Measurements from ENCODE around the gene RBBP8NL.

The RBBP8NL gene

DNA sequence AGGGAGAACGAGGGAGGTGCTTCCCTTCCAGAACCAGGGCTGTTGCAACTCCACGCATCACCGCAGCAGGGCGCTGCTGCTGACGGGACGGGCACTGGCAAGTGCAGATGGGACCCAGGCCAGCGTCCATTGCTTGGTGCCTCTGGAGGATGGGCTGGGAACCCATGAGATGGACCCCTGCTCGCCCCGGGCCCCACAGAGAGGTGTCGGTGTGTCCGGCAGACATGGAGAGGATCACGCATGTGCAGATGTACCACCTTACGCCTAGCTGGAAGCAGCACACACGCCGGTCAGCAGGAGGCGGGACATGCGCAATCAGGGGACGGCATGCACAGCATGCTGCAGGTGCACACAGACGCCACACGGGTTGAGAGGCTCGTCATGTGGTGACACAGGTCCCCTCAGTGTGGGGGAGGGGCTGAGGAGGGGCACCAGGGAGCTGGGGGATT is 26.0 kb downstream of the RBBP8NL start:
- no peak overlapping the region for H3K4me3 ChIP-seq (ENCODE audit: low read depth in 1 of 5, low read length in 5 of 5)
- H3K9ac ChIP-seq (ENCODE audit: low read length in 5 of 5) = no peak overlapping the region
- H3K4me1 ChIP-seq (ENCODE audit: control insufficient read depth in 5 of 5, insufficient read depth in 5 of 5, low read length in 5 of 5) = peaks cover 0 to 15% (median 11%) of the 10 kb centered on the region in 5 donors
- H3K27me3 ChIP-seq (ENCODE audit: control insufficient read depth in 5 of 5, insufficient read depth in 4 of 5, low read length in 5 of 5) = no peaks in the 10 kb centered on the region
- H3K9me3 ChIP-seq (ENCODE audit: control insufficient read depth in 5 of 5, low read length in 5 of 5) = no peaks in the 10 kb centered on the region
- H3K36me3 ChIP-seq (ENCODE audit: control insufficient read depth in 5 of 5, insufficient read depth in 5 of 5, low read length in 5 of 5) = peaks cover 0 to 15% (median 0%) of the 10 kb centered on the region in 5 donors
- no peak overlapping the region for H3K27ac ChIP-seq (ENCODE audit: low read depth, low read length)

DNA sequence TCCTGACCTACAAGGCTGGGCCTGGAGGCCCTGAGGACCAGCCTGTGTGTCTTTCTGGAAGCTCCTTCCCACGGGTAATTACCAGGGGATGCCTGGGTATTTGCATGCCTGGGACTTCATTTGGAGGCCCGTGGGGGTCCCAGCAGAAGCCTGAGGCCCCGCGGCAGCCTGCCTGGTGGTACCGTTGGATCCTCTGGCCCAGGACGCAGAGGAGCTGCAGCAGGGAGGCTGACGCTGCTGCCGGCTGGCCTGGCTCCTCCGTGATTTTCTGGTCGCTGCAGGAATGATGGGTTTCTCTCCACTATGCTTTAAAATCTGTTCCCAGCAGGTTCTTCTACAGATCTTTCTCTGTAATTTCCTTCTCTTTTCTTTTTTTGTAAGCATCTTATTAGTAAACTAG is 26.8 kb downstream of the RBBP8NL start:
- H3K9ac ChIP-seq (ENCODE audit: low read length in 5 of 5) = no peak overlapping the region
- H3K36me3 ChIP-seq (ENCODE audit: control insufficient read depth in 5 of 5, insufficient read depth in 5 of 5, low read length in 5 of 5) = peaks cover 0 to 20% (median 2%) of the 10 kb centered on the region in 5 donors
- no peak overlapping the region for H3K27ac ChIP-seq (ENCODE audit: low read depth, low read length)
- H3K4me1 ChIP-seq (ENCODE audit: control insufficient read depth in 5 of 5, insufficient read depth in 5 of 5, low read length in 5 of 5) = peaks cover 0 to 7% (median 3%) of the 10 kb centered on the region in 5 donors
- H3K4me3 ChIP-seq (ENCODE audit: low read depth in 1 of 5, low read length in 5 of 5) = no peak overlapping the region
- no peaks in the 10 kb centered on the region for H3K9me3 ChIP-seq (ENCODE audit: control insufficient read depth in 5 of 5, low read length in 5 of 5)
- no peaks in the 10 kb centered on the region for H3K27me3 ChIP-seq (ENCODE audit: control insufficient read depth in 5 of 5, insufficient read depth in 4 of 5, low read length in 5 of 5)

DNA sequence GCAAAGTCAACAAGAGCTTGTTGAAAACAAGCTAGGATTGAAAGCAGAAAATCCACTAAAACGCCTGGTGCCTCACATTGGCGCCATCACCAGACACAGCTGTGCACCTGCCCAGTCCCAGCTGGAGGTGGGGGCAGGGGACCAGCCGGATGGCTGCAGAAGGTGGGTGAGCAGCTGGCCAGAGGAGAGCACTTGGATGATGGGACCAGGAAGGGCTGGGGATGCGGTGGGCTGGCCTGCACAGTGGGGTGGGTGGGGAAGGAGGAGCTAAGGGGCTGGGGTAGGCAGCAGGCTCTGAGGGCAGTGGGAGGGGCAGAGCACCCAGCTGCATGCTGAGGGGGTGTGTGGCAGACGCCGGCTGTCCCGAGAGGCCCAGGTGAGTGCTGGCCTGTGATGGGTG is 27.3 kb downstream of the RBBP8NL start:
- no peaks in the 10 kb centered on the region for H3K9me3 ChIP-seq (ENCODE audit: control insufficient read depth in 5 of 5, low read length in 5 of 5)
- peaks cover 0 to 2% (median 0%) of the 10 kb centered on the region in 5 donors for H3K4me1 ChIP-seq (ENCODE audit: control insufficient read depth in 5 of 5, insufficient read depth in 5 of 5, low read length in 5 of 5)
- peaks cover 0 to 20% (median 2%) of the 10 kb centered on the region in 5 donors for H3K36me3 ChIP-seq (ENCODE audit: control insufficient read depth in 5 of 5, insufficient read depth in 5 of 5, low read length in 5 of 5)
- H3K4me3 ChIP-seq (ENCODE audit: low read depth in 1 of 5, low read length in 5 of 5) = no peak overlapping the region
- no peak overlapping the region for H3K27ac ChIP-seq (ENCODE audit: low read depth, low read length)
- no peaks in the 10 kb centered on the region for H3K27me3 ChIP-seq (ENCODE audit: control insufficient read depth in 5 of 5, insufficient read depth in 4 of 5, low read length in 5 of 5)
- H3K9ac ChIP-seq (ENCODE audit: low read length in 5 of 5) = no peak overlapping the region

DNA sequence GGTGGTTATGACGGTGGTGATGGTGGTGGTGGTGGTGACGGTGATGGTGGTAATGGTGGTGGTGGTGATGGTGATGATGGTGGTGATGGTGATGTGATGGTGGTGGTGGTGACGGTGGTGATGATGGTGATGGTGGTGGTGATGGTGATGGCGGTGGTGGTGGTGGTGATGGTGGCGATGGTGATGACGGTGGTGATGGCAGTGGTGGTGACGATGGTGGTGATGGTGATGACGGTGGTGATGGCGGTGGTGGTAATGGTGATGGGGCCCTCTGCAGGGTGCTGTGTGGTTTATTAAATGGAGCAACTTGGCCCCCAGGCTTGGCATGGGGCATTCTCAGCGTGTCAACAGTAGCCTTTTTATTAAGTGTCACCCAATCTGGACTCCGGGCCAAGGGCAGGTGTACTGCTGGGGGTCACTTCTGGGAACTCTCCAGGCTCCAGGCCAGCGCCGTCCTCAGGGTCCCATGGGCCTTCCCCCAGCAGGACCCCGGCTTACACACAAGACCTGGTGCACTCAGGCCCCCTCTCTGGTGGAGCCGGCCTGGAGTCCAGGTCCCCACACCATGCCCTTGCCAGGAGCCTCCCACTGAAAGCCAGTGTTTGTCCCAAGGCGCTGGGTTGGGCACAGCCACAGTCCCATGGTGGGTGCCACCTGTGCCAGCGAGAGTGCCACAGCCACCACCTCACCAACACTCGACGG is 29.1 kb downstream of the RBBP8NL start:
- Histone ChIP-seq H3K27me3 (ENCODE audit: control insufficient read depth in 5 of 5, insufficient read depth in 4 of 5, low read length in 5 of 5) (no peaks in the 10 kb centered on the region), H3K4me1 (ENCODE audit: control insufficient read depth in 5 of 5, insufficient read depth in 5 of 5, low read length in 5 of 5) (no peaks in the 10 kb centered on the region), H3K9ac (ENCODE audit: low read length in 5 of 5) (no peak overlapping the region), H3K4me3 (ENCODE audit: low read depth in 1 of 5, low read length in 5 of 5) (no peak overlapping the region), H3K36me3 (ENCODE audit: control insufficient read depth in 5 of 5, insufficient read depth in 5 of 5, low read length in 5 of 5) (peaks cover 0 to 34% (median 14%) of the 10 kb centered on the region in 5 donors), H3K27ac (ENCODE audit: low read depth, low read length) (no peak overlapping the region), H3K9me3 (ENCODE audit: control insufficient read depth in 5 of 5, low read length in 5 of 5) (no peaks in the 10 kb centered on the region)

DNA sequence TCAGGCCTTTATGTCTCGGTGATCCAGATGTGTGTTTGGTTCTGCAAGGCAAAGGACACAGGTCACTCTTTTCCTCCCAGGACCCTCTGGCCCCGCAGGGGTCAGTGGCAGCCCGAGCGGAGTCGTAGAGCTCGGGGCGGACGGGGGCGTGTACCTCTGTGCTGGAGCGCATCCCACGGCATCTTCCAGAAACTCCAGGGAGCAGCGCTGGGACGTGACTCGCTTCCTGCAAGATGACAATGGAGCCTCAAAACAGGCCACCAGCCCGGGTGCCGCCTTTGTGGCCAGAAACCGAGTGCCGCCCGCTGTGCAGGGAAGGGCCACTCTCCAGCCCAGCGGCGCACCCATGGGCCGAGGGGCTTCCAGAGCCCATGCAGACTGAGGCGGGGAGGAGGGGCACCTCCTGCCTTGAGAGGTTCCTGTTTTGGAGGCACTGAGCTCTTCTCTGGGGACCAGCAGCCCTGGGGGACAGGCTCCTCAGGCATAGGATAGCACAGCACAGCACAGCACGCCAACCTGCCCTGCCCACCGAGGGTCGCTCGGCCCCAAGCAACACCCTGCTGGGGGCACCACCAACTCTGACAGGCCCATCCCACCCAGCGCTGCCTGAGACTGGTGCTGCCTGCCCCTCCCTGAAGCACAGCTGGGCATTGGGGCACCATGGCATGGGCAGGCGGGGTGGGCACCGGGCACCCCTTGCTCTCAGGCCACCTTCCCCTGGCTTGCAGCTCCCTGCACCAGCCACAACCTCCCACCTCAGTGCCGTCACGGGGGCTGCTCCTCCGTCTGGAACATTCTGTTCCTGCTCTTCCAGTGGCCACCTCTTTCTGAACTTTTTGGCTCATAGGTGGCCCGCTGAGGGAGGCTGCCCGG is 30.7 kb downstream of the RBBP8NL start:
- Histone ChIP-seq H3K36me3 (ENCODE audit: control insufficient read depth in 5 of 5, insufficient read depth in 5 of 5, low read length in 5 of 5) (peaks cover 0 to 42% (median 24%) of the 10 kb centered on the region in 5 donors), H3K4me3 (ENCODE audit: low read depth in 1 of 5, low read length in 5 of 5) (no peak overlapping the region), H3K9me3 (ENCODE audit: control insufficient read depth in 5 of 5, low read length in 5 of 5) (no peaks in the 10 kb centered on the region), H3K27me3 (ENCODE audit: control insufficient read depth in 5 of 5, insufficient read depth in 4 of 5, low read length in 5 of 5) (no peaks in the 10 kb centered on the region), H3K27ac (ENCODE audit: low read depth, low read length) (no peak overlapping the region), H3K4me1 (ENCODE audit: control insufficient read depth in 5 of 5, insufficient read depth in 5 of 5, low read length in 5 of 5) (no peaks in the 10 kb centered on the region), H3K9ac (ENCODE audit: low read length in 5 of 5) (no peak overlapping the region)

DNA sequence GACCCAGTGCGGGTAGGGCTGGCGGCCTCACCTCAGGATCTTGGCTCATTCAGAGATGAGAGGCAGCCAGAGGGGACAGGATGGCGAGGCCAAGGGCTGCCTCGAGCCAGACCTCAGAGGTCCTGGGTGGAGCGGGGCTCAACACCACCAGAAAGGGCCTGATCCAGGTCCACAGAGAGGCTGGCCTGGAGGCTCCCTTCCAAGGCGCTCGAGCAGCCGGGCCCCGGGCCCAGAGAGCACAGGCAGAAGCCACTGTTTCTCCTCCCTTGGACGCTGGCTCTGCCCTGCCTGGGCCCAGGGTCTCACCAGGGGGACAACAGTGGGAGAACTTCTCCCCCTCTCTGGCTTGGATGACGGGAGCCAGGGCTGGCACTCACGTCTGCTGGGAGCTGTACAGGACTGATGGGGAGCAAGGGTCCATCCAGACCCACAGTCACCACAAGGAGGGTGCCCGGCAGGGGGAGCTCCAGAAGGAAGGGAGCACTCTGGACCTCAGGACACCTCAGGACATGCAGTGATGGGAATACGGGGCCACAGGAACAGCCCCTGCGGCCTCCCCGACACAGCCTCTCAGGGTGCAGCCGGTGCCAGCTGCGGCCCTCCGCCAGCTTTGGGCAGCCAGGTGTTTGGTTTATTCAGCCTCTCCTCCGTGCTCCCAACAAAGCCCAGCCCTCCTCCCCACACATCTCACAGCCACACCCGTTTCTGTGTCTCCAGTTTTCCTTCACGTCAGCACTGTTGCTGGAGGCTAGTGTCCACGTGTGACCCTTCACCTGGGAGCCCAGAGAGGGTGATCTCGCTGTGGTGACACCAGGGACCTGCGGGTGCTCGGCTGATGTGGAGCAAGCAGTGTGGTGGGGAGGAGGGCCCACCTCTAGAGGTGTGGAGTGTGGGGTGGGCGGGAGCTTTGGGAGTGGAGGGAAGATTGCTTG is 31.8 kb downstream of the RBBP8NL start:
- H3K27me3 ChIP-seq (ENCODE audit: control insufficient read depth in 5 of 5, insufficient read depth in 4 of 5, low read length in 5 of 5) = no peaks in the 10 kb centered on the region
- H3K4me3 ChIP-seq (ENCODE audit: low read depth in 1 of 5, low read length in 5 of 5) = no peak overlapping the region
- H3K9ac ChIP-seq (ENCODE audit: low read length in 5 of 5) = no peak overlapping the region
- H3K36me3 ChIP-seq (ENCODE audit: control insufficient read depth in 5 of 5, insufficient read depth in 5 of 5, low read length in 5 of 5) = peaks cover 0 to 52% (median 33%) of the 10 kb centered on the region in 5 donors
- H3K9me3 ChIP-seq (ENCODE audit: control insufficient read depth in 5 of 5, low read length in 5 of 5) = no peaks in the 10 kb centered on the region
- H3K4me1 ChIP-seq (ENCODE audit: control insufficient read depth in 5 of 5, insufficient read depth in 5 of 5, low read length in 5 of 5) = no peaks in the 10 kb centered on the region
- no peak overlapping the region for H3K27ac ChIP-seq (ENCODE audit: low read depth, low read length)

DNA sequence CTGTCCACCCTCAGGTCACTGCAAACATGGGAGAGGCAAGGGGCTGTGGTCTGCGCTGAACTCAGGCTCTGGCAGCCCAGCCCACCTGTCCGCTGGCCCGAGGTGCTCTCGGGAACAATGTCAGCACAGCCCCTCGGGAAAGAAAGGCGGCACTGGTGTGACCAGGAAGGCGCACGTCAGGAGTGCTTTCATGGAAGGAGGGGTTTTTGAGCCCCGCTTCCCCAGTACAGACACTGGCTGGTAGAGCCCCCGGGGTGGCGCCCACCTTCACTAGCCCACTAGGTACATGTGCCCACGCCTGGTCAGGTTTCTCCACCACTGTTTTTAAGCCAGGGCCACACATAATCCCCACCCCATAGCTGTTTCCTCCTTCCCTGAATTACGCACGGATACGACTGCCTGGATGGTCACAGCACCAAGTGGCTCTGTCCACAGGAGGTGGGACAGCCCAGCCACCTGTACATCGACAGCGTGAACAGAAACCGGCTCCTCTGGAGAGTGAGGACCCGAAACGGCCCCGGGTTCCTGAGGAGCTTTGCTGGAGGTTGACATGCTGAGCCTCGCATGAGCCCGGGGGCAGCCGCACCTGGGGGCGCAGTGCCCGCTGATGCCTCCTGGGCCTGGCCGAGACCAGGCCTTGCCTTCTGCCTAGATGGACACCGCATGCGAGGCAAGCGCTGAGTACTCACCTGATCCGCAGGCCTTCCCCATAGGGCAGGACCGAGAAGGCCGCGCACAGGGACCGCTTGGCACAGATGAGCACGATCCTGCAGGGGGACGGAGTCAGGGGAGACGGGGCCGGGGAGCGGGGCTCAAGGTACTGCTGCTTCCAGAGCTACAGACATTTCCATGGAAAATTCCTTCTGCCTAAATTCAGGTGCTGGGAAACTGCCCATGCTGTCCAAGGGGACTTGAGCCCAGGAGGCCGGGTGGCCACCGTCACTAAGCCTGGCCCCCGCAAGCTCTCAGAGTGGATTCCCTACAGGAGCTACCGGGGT is 32.8 kb downstream of the RBBP8NL start:
- Histone ChIP-seq H3K27me3 (ENCODE audit: control insufficient read depth in 5 of 5, insufficient read depth in 4 of 5, low read length in 5 of 5) (no peaks in the 10 kb centered on the region), H3K27ac (ENCODE audit: low read depth, low read length) (no peak overlapping the region)

DNA sequence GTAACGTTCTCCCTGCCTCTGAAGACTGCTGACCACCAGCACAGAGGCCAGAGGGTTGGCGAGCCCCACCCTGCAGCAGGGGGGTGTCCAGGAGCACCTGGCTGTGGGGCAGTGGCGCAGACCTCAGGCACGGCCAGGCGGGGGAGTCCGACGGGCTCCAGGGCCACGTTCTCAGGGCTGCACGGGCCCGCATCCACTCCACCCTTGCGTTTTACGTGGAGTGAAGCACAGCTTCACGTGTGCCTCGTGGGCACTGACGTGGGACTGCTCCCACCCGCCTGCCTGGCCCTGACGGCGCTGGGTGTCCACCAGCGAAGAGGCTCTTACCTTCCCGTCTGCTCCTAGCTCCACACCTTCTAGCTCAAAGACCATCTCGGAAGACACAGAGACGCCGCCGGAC is 33.5 kb downstream of the RBBP8NL start:
- no peaks in the 10 kb centered on the region for H3K27me3 ChIP-seq (ENCODE audit: control insufficient read depth in 5 of 5, insufficient read depth in 4 of 5, low read length in 5 of 5)
- peaks cover 0 to 70% (median 40%) of the 10 kb centered on the region in 5 donors for H3K36me3 ChIP-seq (ENCODE audit: control insufficient read depth in 5 of 5, insufficient read depth in 5 of 5, low read length in 5 of 5)
- H3K9me3 ChIP-seq (ENCODE audit: control insufficient read depth in 5 of 5, low read length in 5 of 5) = no peaks in the 10 kb centered on the region
- no peaks in the 10 kb centered on the region for H3K4me1 ChIP-seq (ENCODE audit: control insufficient read depth in 5 of 5, insufficient read depth in 5 of 5, low read length in 5 of 5)
- no peak overlapping the region for H3K9ac ChIP-seq (ENCODE audit: low read length in 5 of 5)
- no peak overlapping the region for H3K27ac ChIP-seq (ENCODE audit: low read depth, low read length)
- H3K4me3 ChIP-seq (ENCODE audit: low read depth in 1 of 5, low read length in 5 of 5) = no peak overlapping the region

More for the DNA sequence above, 32.8 kb downstream of the RBBP8NL start:
- no peaks in the 10 kb centered on the region for H3K9me3 ChIP-seq (ENCODE audit: control insufficient read depth in 5 of 5, low read length in 5 of 5)
- H3K4me1 ChIP-seq (ENCODE audit: control insufficient read depth in 5 of 5, insufficient read depth in 5 of 5, low read length in 5 of 5) = no peaks in the 10 kb centered on the region
- H3K4me3 ChIP-seq (ENCODE audit: low read depth in 1 of 5, low read length in 5 of 5) = no peak overlapping the region
- peaks cover 0 to 62% (median 38%) of the 10 kb centered on the region in 5 donors for H3K36me3 ChIP-seq (ENCODE audit: control insufficient read depth in 5 of 5, insufficient read depth in 5 of 5, low read length in 5 of 5)
- H3K9ac ChIP-seq (ENCODE audit: low read length in 5 of 5) = no peak overlapping the region

DNA sequence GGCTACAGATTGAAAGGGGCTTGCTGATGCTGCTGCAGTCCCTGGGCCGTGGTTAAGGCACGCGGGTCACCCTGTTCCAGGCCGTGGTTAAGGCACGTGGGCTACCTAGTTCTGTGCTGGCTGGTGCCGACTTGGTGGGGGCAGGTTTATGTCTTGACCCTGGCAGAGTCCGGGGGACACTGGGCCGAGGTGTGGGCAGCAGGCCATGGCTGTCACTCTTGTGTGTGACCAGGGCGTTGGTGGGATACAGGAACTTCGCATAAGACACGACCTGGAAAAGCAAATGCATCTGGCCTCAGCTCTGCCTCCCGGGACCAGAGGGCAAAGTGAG is 34.0 kb downstream of the RBBP8NL start:
- H3K36me3 ChIP-seq (ENCODE audit: control insufficient read depth in 5 of 5, insufficient read depth in 5 of 5, low read length in 5 of 5) = peaks cover 0 to 75% (median 40%) of the 10 kb centered on the region in 5 donors
- H3K4me3 ChIP-seq (ENCODE audit: low read depth in 1 of 5, low read length in 5 of 5) = no peak overlapping the region
- H3K27me3 ChIP-seq (ENCODE audit: control insufficient read depth in 5 of 5, insufficient read depth in 4 of 5, low read length in 5 of 5) = no peaks in the 10 kb centered on the region
- H3K4me1 ChIP-seq (ENCODE audit: control insufficient read depth in 5 of 5, insufficient read depth in 5 of 5, low read length in 5 of 5) = peaks cover 0 to under 1% (median under 1%) of the 10 kb centered on the region in 5 donors
- H3K27ac ChIP-seq (ENCODE audit: low read depth, low read length) = no peak overlapping the region
- no peaks in the 10 kb centered on the region for H3K9me3 ChIP-seq (ENCODE audit: control insufficient read depth in 5 of 5, low read length in 5 of 5)
- no peak overlapping the region for H3K9ac ChIP-seq (ENCODE audit: low read length in 5 of 5)

All from subcutaneous abdominal adipose tissue (tissue), 5 donors.